Thyroid gland (tissue), 4 donors: ENCODE results near the gene EXOC1. TPM values are rescaled to one million over a fixed set of nuclear protein-coding genes. Genes with fewer than 3 reads are reported as not detected.

Experiments
- DNase-seq, 2 donors: peaks; one replicate each; pipeline ENCODE4 v3.0.0-alpha.2; 2019
- H3K27ac ChIP-seq, 3 donors: fragments of 200-600 bp; sonication (generic); 1 replicate in 2 of 3; 2 replicates in 1 of 3; pipeline ENCODE4 v1.5.1; 2016 to 2019; ENCODE audit warnings: mild to moderate bottlenecking in 1 of 3, moderate library complexity in 1 of 3
- H3K27me3 ChIP-seq: fragments of 200-600 bp; sonication (generic); one replicate; pipeline ENCODE4 v1.5.1; 2019
- H3K36me3 ChIP-seq, 2 donors: fragments of 200-600 bp; sonication (generic); one replicate each; pipeline ENCODE4 v1.5.1; 2016 to 2019
- H3K4me1 ChIP-seq, 2 donors: fragments of 200-600 bp; sonication (generic); one replicate each; pipeline ENCODE4 v1.5.1; 2017 to 2019
- H3K4me3 ChIP-seq, 3 donors: fragments of 200-600 bp; sonication (generic); replicated peaks in 1 of 3; 1 replicate in 2 of 3; 2 replicates in 1 of 3; pipeline ENCODE4 v1.5.1; 2016; ENCODE audit warnings: mild to moderate bottlenecking in 1 of 3
- H3K9me3 ChIP-seq: fragments of 200-600 bp; sonication (generic); one replicate; pipeline ENCODE4 v1.5.1; 2017
- POLR2A ChIP-seq, 2 donors: fragments of 450-650 bp; IDR thresholded peaks; one replicate each; pipeline ENCODE4 v1.6.1; 2017; ENCODE audit warnings: antibody characterized with exemption in 2 of 2, mild to moderate bottlenecking in 2 of 2, moderate library complexity in 1 of 2
- WGBS, 2 donors: methylation state at CpG; one replicate each; pipeline ENCODE4 v1.1.5; 2017; 5-methylcytosine and 5-hydroxymethylcytosine counted together
- intact Hi-C: fragments of 100-400 bp; cut with DNase I; formaldehyde crosslinking; loops from one replicate; pipeline ENCODE4 v1.15.1; 2023
- small RNA-seq: library from RNA; depleted of rRNA; stranded (forward); fragments of <200 nt; gene quantifications from one replicate; pipeline ENCODE3, GENCODE V24; 2016
- total RNA-seq, 4 donors: library from RNA; depleted of rRNA; stranded (reverse); fragments of >200 nt; gene quantifications; one replicate each; pipeline ENCODE4 v1.2.3, GENCODE V29; 2016
- TF ChIP-seq, protein P1 (sequence below), 6 experiments: fragments of 200-600 bp in 3 of 6; fragments of 450-650 bp in 3 of 6; sonication (generic) in 3 of 6; IDR thresholded peaks; one replicate each; pipeline ENCODE4 v1.5.1; 2016 to 2019; ENCODE audit warnings: antibody characterized with exemption in 6 of 6, mild to moderate bottlenecking in 2 of 6, inconsistent platforms in 1 of 6, moderate library complexity in 1 of 6

Gene EXOC1
- total RNA-seq, 4 donors from 2014 or later, result 32.9 to 38.3 (median 34.5) TPM

GRCh38 chr4:55949482-55949802 is 96.0 kb downstream of the EXOC1 start:
- intact Hi-C loops, result no loop called here
- Histone ChIP-seq H3K4me3 (peak overlapping the region; percentile 70 to 94 (median 73)), H3K4me1 (peaks cover 0 to 14% of the 10 kb centered on the region in 2 donors), H3K9me3 (no peaks in the 10 kb centered on the region), H3K36me3 (peaks cover 0 to 3% of the 10 kb centered on the region in 2 donors), H3K27ac (peak overlapping the region; percentile 71 to 85 (median 82)), H3K27me3 (no peaks in the 10 kb centered on the region)
- WGBS, 2 donors, result 8 to 9% methylated on average over 3 of the region's 3 CpGs
- DNase-seq, result no peak
- no peak for TF ChIP-seq POLR2A (IDR thresholded peaks at IDR 0.05)
- TF ChIP-seq, protein P1, sequence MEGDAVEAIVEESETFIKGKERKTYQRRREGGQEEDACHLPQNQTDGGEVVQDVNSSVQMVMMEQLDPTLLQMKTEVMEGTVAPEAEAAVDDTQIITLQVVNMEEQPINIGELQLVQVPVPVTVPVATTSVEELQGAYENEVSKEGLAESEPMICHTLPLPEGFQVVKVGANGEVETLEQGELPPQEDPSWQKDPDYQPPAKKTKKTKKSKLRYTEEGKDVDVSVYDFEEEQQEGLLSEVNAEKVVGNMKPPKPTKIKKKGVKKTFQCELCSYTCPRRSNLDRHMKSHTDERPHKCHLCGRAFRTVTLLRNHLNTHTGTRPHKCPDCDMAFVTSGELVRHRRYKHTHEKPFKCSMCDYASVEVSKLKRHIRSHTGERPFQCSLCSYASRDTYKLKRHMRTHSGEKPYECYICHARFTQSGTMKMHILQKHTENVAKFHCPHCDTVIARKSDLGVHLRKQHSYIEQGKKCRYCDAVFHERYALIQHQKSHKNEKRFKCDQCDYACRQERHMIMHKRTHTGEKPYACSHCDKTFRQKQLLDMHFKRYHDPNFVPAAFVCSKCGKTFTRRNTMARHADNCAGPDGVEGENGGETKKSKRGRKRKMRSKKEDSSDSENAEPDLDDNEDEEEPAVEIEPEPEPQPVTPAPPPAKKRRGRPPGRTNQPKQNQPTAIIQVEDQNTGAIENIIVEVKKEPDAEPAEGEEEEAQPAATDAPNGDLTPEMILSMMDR (IDR thresholded peaks at IDR 0.05), result no peak

- no peak overlapping the region for H3K4me3 ChIP-seq
- intact Hi-C loops, result no loop called here
These were observed 97.9 kb downstream of the EXOC1 start for GRCh38 chr4:55951191-55951922.

More at GRCh38 chr4:55951191-55951922, 97.9 kb downstream of the EXOC1 start:
- peaks cover 0 to 14% of the 10 kb centered on the region in 2 donors for H3K4me1 ChIP-seq
- DNase-seq, result no peak
- WGBS, 2 donors, result 97 to 98% methylated on average over 5 of the region's 5 CpGs
- no peak overlapping the region for H3K27ac ChIP-seq
- no peaks in the 10 kb centered on the region for H3K9me3 ChIP-seq
- H3K27me3 ChIP-seq, result no peaks in the 10 kb centered on the region
- TF ChIP-seq POLR2A (IDR thresholded peaks at IDR 0.05), result no peak
- TF ChIP-seq, protein P1 (IDR thresholded peaks at IDR 0.05), result no peak
- peaks cover 0 to 3% of the 10 kb centered on the region in 2 donors for H3K36me3 ChIP-seq

Small RNA genes lying within 50 kb of the gene (small RNA-seq; reads per million reads assigned to genes)
- gene RNU6-652P, result not detected

Other genes with a start within 250 kb of the EXOC1 start
- gene NMU, start 217.3 kb upstream of the EXOC1 start, total RNA-seq, result 1 to 10 TPM in 1 of 4 donors, under 1 TPM in 1, not detected in 2; 0.88 to 9.0 TPM
- gene EXOC1L, start 33.9 kb upstream of the EXOC1 start, total RNA-seq, result not detected
- gene CEP135, start 95.3 kb downstream of the EXOC1 start, total RNA-seq, result 10 to 100 TPM in 2 of 4 donors, 1 to 10 TPM in 2; 5.3 to 21.1 (median 10.1) TPM